ENCODE measurements around the gene PRR30. TPM values are rescaled to one million over a fixed set of nuclear protein-coding genes. Genes with fewer than 3 reads are reported as not detected.

PRR30 gene
- total and polyA plus RNA-seq, 2 experiments from 2014 or later: not detected

DNA sequence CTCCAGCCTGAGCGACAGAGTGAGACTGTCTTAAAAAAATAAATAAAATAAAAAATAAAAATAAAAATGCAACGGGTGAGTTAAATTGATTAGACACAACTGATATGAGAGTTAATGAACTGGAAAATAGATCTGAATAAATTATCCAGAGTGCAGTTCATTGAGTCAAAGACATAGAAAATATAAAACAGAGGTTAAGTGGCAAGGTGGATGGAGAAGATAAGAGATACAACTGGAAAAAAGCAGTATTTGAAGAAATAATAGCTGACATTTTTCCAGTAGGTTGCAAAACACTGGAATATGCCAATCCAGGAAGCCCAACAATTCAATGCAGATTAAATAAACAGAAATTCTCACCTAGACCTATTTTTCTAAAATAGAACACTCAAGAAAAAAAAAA is 31.0 kb downstream of the PRR30 start (continued):
- TF ChIP-seq, protein P1, sequence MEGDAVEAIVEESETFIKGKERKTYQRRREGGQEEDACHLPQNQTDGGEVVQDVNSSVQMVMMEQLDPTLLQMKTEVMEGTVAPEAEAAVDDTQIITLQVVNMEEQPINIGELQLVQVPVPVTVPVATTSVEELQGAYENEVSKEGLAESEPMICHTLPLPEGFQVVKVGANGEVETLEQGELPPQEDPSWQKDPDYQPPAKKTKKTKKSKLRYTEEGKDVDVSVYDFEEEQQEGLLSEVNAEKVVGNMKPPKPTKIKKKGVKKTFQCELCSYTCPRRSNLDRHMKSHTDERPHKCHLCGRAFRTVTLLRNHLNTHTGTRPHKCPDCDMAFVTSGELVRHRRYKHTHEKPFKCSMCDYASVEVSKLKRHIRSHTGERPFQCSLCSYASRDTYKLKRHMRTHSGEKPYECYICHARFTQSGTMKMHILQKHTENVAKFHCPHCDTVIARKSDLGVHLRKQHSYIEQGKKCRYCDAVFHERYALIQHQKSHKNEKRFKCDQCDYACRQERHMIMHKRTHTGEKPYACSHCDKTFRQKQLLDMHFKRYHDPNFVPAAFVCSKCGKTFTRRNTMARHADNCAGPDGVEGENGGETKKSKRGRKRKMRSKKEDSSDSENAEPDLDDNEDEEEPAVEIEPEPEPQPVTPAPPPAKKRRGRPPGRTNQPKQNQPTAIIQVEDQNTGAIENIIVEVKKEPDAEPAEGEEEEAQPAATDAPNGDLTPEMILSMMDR (conservative IDR thresholded peaks at IDR 0.05; ENCODE audit: low read depth in 2 of 2): no peak
- TF ChIP-seq, protein P2, sequence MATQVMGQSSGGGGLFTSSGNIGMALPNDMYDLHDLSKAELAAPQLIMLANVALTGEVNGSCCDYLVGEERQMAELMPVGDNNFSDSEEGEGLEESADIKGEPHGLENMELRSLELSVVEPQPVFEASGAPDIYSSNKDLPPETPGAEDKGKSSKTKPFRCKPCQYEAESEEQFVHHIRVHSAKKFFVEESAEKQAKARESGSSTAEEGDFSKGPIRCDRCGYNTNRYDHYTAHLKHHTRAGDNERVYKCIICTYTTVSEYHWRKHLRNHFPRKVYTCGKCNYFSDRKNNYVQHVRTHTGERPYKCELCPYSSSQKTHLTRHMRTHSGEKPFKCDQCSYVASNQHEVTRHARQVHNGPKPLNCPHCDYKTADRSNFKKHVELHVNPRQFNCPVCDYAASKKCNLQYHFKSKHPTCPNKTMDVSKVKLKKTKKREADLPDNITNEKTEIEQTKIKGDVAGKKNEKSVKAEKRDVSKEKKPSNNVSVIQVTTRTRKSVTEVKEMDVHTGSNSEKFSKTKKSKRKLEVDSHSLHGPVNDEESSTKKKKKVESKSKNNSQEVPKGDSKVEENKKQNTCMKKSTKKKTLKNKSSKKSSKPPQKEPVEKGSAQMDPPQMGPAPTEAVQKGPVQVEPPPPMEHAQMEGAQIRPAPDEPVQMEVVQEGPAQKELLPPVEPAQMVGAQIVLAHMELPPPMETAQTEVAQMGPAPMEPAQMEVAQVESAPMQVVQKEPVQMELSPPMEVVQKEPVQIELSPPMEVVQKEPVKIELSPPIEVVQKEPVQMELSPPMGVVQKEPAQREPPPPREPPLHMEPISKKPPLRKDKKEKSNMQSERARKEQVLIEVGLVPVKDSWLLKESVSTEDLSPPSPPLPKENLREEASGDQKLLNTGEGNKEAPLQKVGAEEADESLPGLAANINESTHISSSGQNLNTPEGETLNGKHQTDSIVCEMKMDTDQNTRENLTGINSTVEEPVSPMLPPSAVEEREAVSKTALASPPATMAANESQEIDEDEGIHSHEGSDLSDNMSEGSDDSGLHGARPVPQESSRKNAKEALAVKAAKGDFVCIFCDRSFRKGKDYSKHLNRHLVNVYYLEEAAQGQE (IDR thresholded peaks at IDR 0.05; ENCODE audit: unreplicated experiment): no peak
- TF ChIP-seq POLR2AphosphoS5 (IDR thresholded peaks at IDR 0.05; ENCODE audit: low read depth): no peak
- TF ChIP-seq, protein P3, sequence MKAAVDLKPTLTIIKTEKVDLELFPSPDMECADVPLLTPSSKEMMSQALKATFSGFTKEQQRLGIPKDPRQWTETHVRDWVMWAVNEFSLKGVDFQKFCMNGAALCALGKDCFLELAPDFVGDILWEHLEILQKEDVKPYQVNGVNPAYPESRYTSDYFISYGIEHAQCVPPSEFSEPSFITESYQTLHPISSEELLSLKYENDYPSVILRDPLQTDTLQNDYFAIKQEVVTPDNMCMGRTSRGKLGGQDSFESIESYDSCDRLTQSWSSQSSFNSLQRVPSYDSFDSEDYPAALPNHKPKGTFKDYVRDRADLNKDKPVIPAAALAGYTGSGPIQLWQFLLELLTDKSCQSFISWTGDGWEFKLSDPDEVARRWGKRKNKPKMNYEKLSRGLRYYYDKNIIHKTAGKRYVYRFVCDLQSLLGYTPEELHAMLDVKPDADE (IDR thresholded peaks at IDR 0.05): no peak

DNA sequence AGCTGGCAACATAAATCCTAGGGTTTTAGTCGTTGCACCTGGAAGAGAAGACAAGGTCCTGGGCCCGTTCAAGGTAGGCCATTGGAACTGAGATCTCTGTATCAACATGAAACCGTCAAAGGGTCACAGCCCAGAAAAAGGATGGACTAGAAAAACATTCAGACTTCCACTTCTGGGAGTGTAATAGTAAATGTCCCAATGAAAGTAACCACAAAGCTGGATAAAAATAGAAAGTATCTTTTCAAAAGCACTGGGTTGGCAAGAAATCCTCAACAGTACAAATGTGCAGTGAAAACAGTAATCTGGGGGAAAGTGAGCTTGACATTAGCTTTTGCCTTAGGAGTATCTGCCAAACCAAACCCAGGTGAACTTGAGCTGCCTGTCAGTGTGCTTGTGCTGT is 33.2 kb downstream of the PRR30 start:
- DNase-seq (ENCODE audit: low spot score) (no peak), ATAC-seq (no peak)
- Mint-ChIP-seq H3K27me3 (ENCODE audit: insufficient read depth, low read depth, poor library complexity) (peaks cover 6% of the 10 kb centered on the region), H3K9me3 (no peaks in the 10 kb centered on the region), H3K36me3 (ENCODE audit: low read depth) (no peaks in the 10 kb centered on the region), H3K4me3 (no peak overlapping the region), H3K27ac (no peak overlapping the region), H3K4me1 (peaks cover 2% of the 10 kb centered on the region; the same call in 1 of the 3 replicates)
- TF ChIP-seq ZNF114 (CRISPR knock-in tag; IDR thresholded peaks at IDR 0.05): no peak
- Histone ChIP-seq H2AFZ (no peak overlapping the region), H3K4me3 (no peak overlapping the region), H3K9me2 (ENCODE audit: insufficient read depth) (no peaks in the 10 kb centered on the region), H3K4me1 (ENCODE audit: insufficient read depth) (no peaks in the 10 kb centered on the region), H3F3A (replicated peaks; ENCODE audit: low read depth) (no peaks in the 10 kb centered on the region), H3K4me2 (no peak overlapping the region), H3K36me3 (ENCODE audit: insufficient read depth) (no peaks in the 10 kb centered on the region), H4K20me1 (replicated peaks; ENCODE audit: insufficient read depth) (no peaks in the 10 kb centered on the region), H3K79me2 (replicated peaks; ENCODE audit: insufficient read depth) (no peaks in the 10 kb centered on the region), H3K27me3 (ENCODE audit: insufficient read depth) (no peaks in the 10 kb centered on the region), H3K27ac (ENCODE audit: low read depth) (no peak overlapping the region)

DNA sequence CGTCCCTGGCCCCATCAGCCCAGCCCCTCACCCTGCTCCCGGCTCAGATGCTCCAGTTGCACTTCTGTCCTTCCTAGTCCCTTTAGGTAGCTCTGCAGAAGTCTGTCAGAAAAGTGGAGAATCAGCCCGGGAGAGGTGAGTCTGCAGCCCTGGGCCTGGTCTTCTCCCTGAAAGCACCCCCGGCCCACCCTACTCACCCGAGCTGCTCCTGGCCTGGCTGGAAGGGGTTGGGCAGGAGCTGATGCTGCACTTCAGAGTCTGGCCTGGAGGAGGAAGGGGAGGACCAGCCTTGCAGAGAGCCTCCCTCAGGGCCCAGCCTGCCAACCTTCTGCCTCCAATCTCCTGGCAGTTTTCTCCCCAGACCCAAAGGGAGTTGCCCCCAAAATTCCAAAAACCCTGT is 36.9 kb downstream of the PRR30 start:
- Mint-ChIP-seq H3K9me3 (no peaks in the 10 kb centered on the region), H3K4me3 (no peak overlapping the region), H3K27me3 (ENCODE audit: insufficient read depth, low read depth, poor library complexity) (peaks cover 13% of the 10 kb centered on the region), H3K27ac (no peak overlapping the region), H3K4me1 (peaks cover 3% of the 10 kb centered on the region; the same call in 1 of the 3 replicates), H3K36me3 (ENCODE audit: low read depth) (no peaks in the 10 kb centered on the region; the same call in 2 of the 3 replicates)
- no peaks in the 10 kb centered on the region for H3K4me1 ChIP-seq (ENCODE audit: insufficient read depth)
- no peaks in the 10 kb centered on the region for H3F3A ChIP-seq (replicated peaks; ENCODE audit: low read depth)
- H4K20me1 ChIP-seq (replicated peaks; ENCODE audit: insufficient read depth): no peaks in the 10 kb centered on the region
- H3K36me3 ChIP-seq (ENCODE audit: insufficient read depth): no peaks in the 10 kb centered on the region
- H3K79me2 ChIP-seq (replicated peaks; ENCODE audit: insufficient read depth): no peaks in the 10 kb centered on the region
- no peak overlapping the region for H3K27ac ChIP-seq (ENCODE audit: low read depth)
- no peak overlapping the region for H2AFZ ChIP-seq
- H3K4me2 ChIP-seq: no peak overlapping the region
- H3K9me2 ChIP-seq (ENCODE audit: insufficient read depth): no peaks in the 10 kb centered on the region
- H3K4me3 ChIP-seq: no peak overlapping the region
- DNase-seq (ENCODE audit: low spot score) (no peak), ATAC-seq (peak; percentile 33)
- no peaks in the 10 kb centered on the region for H3K27me3 ChIP-seq (ENCODE audit: insufficient read depth)
- TF ChIP-seq, protein P1 (conservative IDR thresholded peaks at IDR 0.05; ENCODE audit: low read depth in 2 of 2): 0 out of 4 replicates have a peak, but pooled peaks of 1 of the 2 experiments have one; percentile 5
